GM19452 (cell line): ENCODE data around the gene IZUMO1.
"Not testable (repeated sequence)": the region's sequence is repeated elsewhere in the genome, so short reads cannot be mapped to it uniquely, and the experiment has no call there.

Experiments
- ATAC-seq: cut with Tn5 transposase; IDR thresholded peaks from one replicate; pipeline ENCODE4 v1.9.1; 2021; ENCODE audit not compliant: unreplicated experiment

IZUMO1 gene

GRCh38 chr19:48714759-48715675 is 31.7 kb downstream of the IZUMO1 start:
- no peak for ATAC-seq

GRCh38 chr19:48713864-48714755 is 32.6 kb downstream of the IZUMO1 start:
- peak; percentile 88 for ATAC-seq

- ATAC-seq, result no peak
Measured at GRCh38 chr19:48713041-48713863, 33.5 kb downstream of the IZUMO1 start.

GRCh38 chr19:48711106-48711662 is 35.5 kb downstream of the IZUMO1 start:
- ATAC-seq, result no peak

- ATAC-seq, result no peak
Measured at GRCh38 chr19:48708471-48708870, 38.2 kb downstream of the IZUMO1 start.

- ATAC-seq, result no peak
Measured at GRCh38 chr19:48705431-48705830, 41.3 kb downstream of the IZUMO1 start.

- no peak for ATAC-seq
Measured at GRCh38 chr19:48703316-48703715, 43.4 kb downstream of the IZUMO1 start.

GRCh38 chr19:48702701-48703100 is 44.0 kb downstream of the IZUMO1 start:
- no peak for ATAC-seq

GRCh38 chr19:48698046-48698445 is 48.7 kb downstream of the IZUMO1 start:
- ATAC-seq, result no peak

- ATAC-seq, result no peak
Measured at GRCh38 chr19:48696353-48697010, 50.2 kb downstream of the IZUMO1 start.

GRCh38 chr19:48695743-48696352 is 50.9 kb downstream of the IZUMO1 start, which contains the start of gene FUT2:
Gene FUT2, plus strand, starts transcription at chr19:48695971. Its CDS starts 6,986 bp downstream, at chr19:48702957.
- ATAC-seq, result no peak

- not testable (repeated sequence) for ATAC-seq
Measured at GRCh38 chr19:48693629-48694028, 53.1 kb downstream of the IZUMO1 start.
